Keratinocyte (primary cell): Measurements from ENCODE around the gene CABP4. TPM values are rescaled to one million over a fixed set of nuclear protein-coding genes. Genes with fewer than 3 reads are reported as not detected.
"Not testable (repeated sequence)": the region's sequence is repeated elsewhere in the genome, so short reads cannot be mapped to it uniquely, and the experiment has no call there.

Experiments
- DNase-seq: peaks from one replicate; pipeline ENCODE4 v3.0.0-alpha.2; 2011; ENCODE audit warnings: low read depth, missing footprints, low spot score
- FAIRE-seq: peaks from 2 replicates; lab custom pipeline; 2011; peaks lifted over from hg19 to GRCh38; lab: Jason Lieb, UNC
- H2AFZ ChIP-seq: 2 replicates; pipeline ENCODE4 v1.6.0; 2012; ENCODE audit warnings: low read length, control low read depth, inconsistent platforms; ENCODE audit not compliant: control insufficient read depth
- H3K27ac ChIP-seq: 2 replicates; pipeline ENCODE4 v1.5.1; 2011; ENCODE audit warnings: low read length; ENCODE audit not compliant: control insufficient read depth, insufficient read depth
- H3K27me3 ChIP-seq: 3 replicates; pipeline ENCODE4 v1.6.0; 2011; ENCODE audit warnings: low read length; ENCODE audit not compliant: control insufficient read depth, insufficient read depth; ENCODE audit errors: extremely low read depth
- H3K36me3 ChIP-seq, 2 experiments: 2 replicates in 1 of 2; 3 replicates in 1 of 2; pipeline ENCODE4 v1.5.1; 2011; ENCODE audit warnings: low read length in 2 of 2, mild to moderate bottlenecking in 1 of 2; ENCODE audit not compliant: control insufficient read depth in 2 of 2, insufficient read depth in 2 of 2; ENCODE audit errors: extremely low read depth in 1 of 2
- H3K4me1 ChIP-seq: 3 replicates; pipeline ENCODE4 v1.5.1; 2011; ENCODE audit warnings: low read length; ENCODE audit not compliant: control insufficient read depth, insufficient read depth; ENCODE audit errors: extremely low read depth
- H3K4me2 ChIP-seq: 3 replicates; pipeline ENCODE4 v1.6.0; 2011; ENCODE audit warnings: low read depth, low read length; ENCODE audit not compliant: control insufficient read depth, insufficient read depth; ENCODE audit errors: extremely low read depth
- H3K4me3 ChIP-seq, 3 experiments: fragments of 200-600 bp in 1 of 3; sonication (generic) in 1 of 3; 2 replicates in 2 of 3; 3 replicates in 1 of 3; pipeline ENCODE4 v1.5.1; 2011 to 2016; ENCODE audit warnings: low read length in 3 of 3, mild to moderate bottlenecking in 3 of 3, control low read depth in 2 of 3, inconsistent platforms in 1 of 3, low read depth in 1 of 3, mixed read lengths in 1 of 3, mixed run types in 1 of 3, moderate library complexity in 1 of 3; ENCODE audit not compliant: control insufficient read depth in 2 of 3, insufficient read depth in 2 of 3; ENCODE audit errors: extremely low read depth in 1 of 3
- H3K79me2 ChIP-seq: 2 replicates; pipeline ENCODE4 v1.6.0; 2012; ENCODE audit warnings: low read length; ENCODE audit not compliant: control insufficient read depth, insufficient read depth
- H3K9ac ChIP-seq: 3 replicates; pipeline ENCODE4 v1.6.0; 2011; ENCODE audit warnings: low read length; ENCODE audit not compliant: control insufficient read depth, insufficient read depth; ENCODE audit errors: extremely low read depth
- H3K9me1 ChIP-seq: 3 replicates; pipeline ENCODE4 v1.6.0; 2011; ENCODE audit warnings: low read length; ENCODE audit not compliant: control insufficient read depth, insufficient read depth; ENCODE audit errors: extremely low read depth
- H3K9me3 ChIP-seq: 2 replicates; pipeline ENCODE4 v1.5.1; 2012; ENCODE audit warnings: low read depth, low read length; ENCODE audit not compliant: control insufficient read depth
- H4K20me1 ChIP-seq: 3 replicates; pipeline ENCODE4 v1.6.0; 2011; ENCODE audit warnings: low read length; ENCODE audit not compliant: control insufficient read depth, insufficient read depth; ENCODE audit errors: extremely low read depth
- EZH2 ChIP-seq: IDR thresholded peaks from one replicate; pipeline ENCODE4 v1.6.1; 2012; ENCODE audit warnings: inconsistent platforms, mild to moderate bottlenecking, low read length, moderate library complexity
- dilution Hi-C: fragments of 300-500 bp; cut with MboI; formaldehyde crosslinking; loops from one replicate; pipeline ENCODE4 v1.7.0; 2020; ENCODE audit warnings: low sequenced_read_pairs; ENCODE audit not compliant: extremely low pct_ligation_motif_present
- polyA plus RNA-seq, 5 experiments: library from polyadenylated mRNA; depleted of rRNA in 3 of 5; stranded (reverse) in 3 of 5; stranded (forward) in 1 of 5; unstranded in 1 of 5; fragments of >200 nt; gene quantifications; 1 replicate in 1 of 5; 2 replicates in 3 of 5; 3 replicates in 1 of 5; pipeline versions ENCODE4 v1.2.1 to v1.2.3, GENCODE V29; 2011 to 2012; ENCODE audit warnings: missing spikeins in 2 of 5, low read depth in 1 of 5, low replicate concordance in 1 of 5
- TF ChIP-seq, protein P1 (sequence below), 3 experiments: IDR thresholded peaks in 1 of 3; conservative IDR thresholded peaks in 1 of 3; optimal IDR thresholded peaks in 1 of 3; 2 replicates in 2 of 3; 3 replicates in 1 of 3; pipeline versions ENCODE3 to v1.5.1; 2011; ENCODE audit warnings: low read length in 3 of 3, mild to moderate bottlenecking in 3 of 3, moderate library complexity in 2 of 3, control low read depth in 1 of 3, inconsistent platforms in 1 of 3; ENCODE audit not compliant: insufficient read depth in 2 of 3; ENCODE audit errors: extremely low read depth in 1 of 3

Gene CABP4
- polyA plus RNA-seq, 1 donor (not counting 4 experiments of a cell fraction or from before 2014, with no cell fraction given), result not detected

DNA sequence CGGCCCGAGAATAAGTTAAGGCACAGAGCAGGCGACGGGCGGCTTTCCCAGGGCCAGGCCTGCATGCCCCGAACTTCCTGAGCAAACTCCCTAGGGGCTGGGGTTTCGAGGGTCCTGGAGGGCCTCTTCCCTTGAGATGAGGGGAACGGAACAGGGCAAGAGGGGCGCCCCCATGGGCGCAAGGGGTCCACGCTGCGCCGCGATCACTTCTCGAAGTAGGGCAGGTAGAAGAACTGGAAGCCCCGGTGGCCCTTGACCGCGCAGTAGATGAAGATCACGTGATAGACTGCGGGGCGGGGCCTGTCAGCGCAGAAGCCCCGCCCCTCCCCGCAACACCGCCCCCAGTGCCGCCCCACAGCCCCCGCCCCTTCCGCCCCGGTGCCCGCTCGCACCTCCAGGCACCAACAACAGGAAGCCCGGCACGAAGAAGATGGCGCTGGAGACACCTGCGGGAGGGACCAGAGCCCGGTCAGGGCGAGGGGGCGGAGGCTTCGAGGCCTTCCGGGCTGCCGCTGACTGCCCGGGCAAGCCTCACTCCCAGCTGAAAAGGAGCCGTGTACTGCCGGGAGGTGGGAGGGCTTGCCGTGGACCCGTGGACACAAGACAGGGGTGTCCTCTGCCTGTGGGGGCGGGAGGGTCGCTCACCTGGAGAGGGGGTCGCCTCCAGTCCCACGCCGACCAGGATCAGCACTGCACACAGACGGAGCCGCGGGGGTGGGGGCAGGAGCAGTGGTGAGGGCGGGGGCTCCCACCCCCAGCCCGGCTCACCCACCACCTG, 9.4 kb downstream of the CABP4 start:
- Histone ChIP-seq H4K20me1 (no peaks in the 10 kb centered on the region), H3K36me3 (peaks cover 0 to 5% of the 10 kb centered on the region in 2 experiments), H3K4me3 (peak overlapping the region; percentile 45 to 73 (median 46)), H3K4me2 (peak overlapping the region; percentile 76), H3K4me1 (peaks cover 25% of the 10 kb centered on the region), H3K79me2 (no peaks in the 10 kb centered on the region), H3K27me3 (no peaks in the 10 kb centered on the region), H3K9me1 (no peaks in the 10 kb centered on the region), H2AFZ (peak overlapping the region; percentile 64), H3K27ac (peak overlapping the region; percentile 79), H3K9me3 (no peaks in the 10 kb centered on the region), H3K9ac (peak overlapping the region; percentile 64)
- FAIRE-seq, result no peak
- dilution Hi-C loops, result no loop called here
- no peak for TF ChIP-seq EZH2
- TF ChIP-seq, protein P1, sequence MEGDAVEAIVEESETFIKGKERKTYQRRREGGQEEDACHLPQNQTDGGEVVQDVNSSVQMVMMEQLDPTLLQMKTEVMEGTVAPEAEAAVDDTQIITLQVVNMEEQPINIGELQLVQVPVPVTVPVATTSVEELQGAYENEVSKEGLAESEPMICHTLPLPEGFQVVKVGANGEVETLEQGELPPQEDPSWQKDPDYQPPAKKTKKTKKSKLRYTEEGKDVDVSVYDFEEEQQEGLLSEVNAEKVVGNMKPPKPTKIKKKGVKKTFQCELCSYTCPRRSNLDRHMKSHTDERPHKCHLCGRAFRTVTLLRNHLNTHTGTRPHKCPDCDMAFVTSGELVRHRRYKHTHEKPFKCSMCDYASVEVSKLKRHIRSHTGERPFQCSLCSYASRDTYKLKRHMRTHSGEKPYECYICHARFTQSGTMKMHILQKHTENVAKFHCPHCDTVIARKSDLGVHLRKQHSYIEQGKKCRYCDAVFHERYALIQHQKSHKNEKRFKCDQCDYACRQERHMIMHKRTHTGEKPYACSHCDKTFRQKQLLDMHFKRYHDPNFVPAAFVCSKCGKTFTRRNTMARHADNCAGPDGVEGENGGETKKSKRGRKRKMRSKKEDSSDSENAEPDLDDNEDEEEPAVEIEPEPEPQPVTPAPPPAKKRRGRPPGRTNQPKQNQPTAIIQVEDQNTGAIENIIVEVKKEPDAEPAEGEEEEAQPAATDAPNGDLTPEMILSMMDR (optimal IDR thresholded peaks at IDR 0.05 in 1 of 3, IDR thresholded peaks at IDR 0.05 in 1 of 3, conservative IDR thresholded peaks at IDR 0.05 in 1 of 3; ENCODE audit: extremely low read depth in 1 of 3, insufficient read depth in 2 of 3, low read length in 3 of 3), result no peak
- DNase-seq, result no peak

DNA sequence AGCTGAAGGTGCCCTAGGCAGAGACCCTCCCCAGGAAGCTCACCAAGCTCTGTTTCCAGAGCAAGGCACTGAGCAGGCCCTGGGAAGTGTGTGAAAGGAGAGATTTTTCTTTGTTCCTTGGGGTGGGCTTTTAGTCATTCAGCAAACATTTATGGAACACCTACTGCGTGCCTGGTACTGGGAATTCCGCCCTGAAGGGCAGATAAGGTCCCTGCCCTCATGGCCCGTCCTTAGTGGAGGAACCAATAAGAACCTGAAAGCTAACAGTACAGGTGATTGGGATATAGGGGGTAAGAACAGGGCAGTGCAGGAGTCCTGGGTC, 10.0 kb downstream of the CABP4 start:
- FAIRE-seq (no peak), DNase-seq (no peak)
- H4K20me1 ChIP-seq, result no peaks in the 10 kb centered on the region
- peak overlapping the region; percentile 76 for H3K4me2 ChIP-seq
- no peaks in the 10 kb centered on the region for H3K9me3 ChIP-seq
- no peaks in the 10 kb centered on the region for H3K27me3 ChIP-seq
- dilution Hi-C loops, result no loop called here
- peak overlapping the region; percentile 45 to 73 (median 46) for H3K4me3 ChIP-seq
- no peaks in the 10 kb centered on the region for H3K79me2 ChIP-seq
- H3K4me1 ChIP-seq, result peaks cover 23% of the 10 kb centered on the region
- H3K36me3 ChIP-seq, result peaks cover 0 to 5% of the 10 kb centered on the region in 2 experiments
- H3K27ac ChIP-seq, result peak overlapping the region; percentile 69
- peak overlapping the region; percentile 64 for H3K9ac ChIP-seq
- no peak for TF ChIP-seq EZH2
- TF ChIP-seq, protein P1 (optimal IDR thresholded peaks at IDR 0.05 in 1 of 3, IDR thresholded peaks at IDR 0.05 in 1 of 3, conservative IDR thresholded peaks at IDR 0.05 in 1 of 3; ENCODE audit: extremely low read depth in 1 of 3, insufficient read depth in 2 of 3, low read length in 3 of 3), result no peak
- no peaks in the 10 kb centered on the region for H3K9me1 ChIP-seq
- no peak overlapping the region for H2AFZ ChIP-seq

DNA sequence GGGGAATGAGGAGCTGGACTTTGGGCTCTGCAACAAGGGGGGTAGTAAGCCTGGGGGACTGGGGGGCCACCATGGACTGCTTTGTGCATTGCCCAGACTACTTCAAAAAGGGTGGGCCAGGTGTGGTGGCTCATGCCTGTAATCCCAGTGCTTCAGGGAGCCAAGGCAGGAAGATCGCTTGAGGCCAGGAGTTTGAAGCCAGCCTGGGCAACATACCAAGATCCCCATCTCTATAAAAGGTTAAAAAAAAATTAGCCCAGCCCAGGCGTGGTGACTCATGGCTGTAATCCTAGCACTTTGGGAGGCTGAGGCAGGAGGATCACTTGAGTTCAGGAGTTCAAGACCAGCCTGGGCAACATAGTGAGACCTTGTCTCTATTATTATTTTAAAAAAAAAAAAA, 10.4 kb downstream of the CABP4 start:
- H3K9me1 ChIP-seq, H3K9me3 ChIP-seq, DNase-seq, FAIRE-seq, H3K27me3 ChIP-seq, H4K20me1 ChIP-seq, dilution Hi-C loops, H3K79me2 ChIP-seq, H2AFZ ChIP-seq, H3K36me3 ChIP-seq: not testable (repeated sequence)
- H3K4me3 ChIP-seq, result peak overlapping the region; percentile 45 to 73 (median 46)
- H3K27ac ChIP-seq, result peak overlapping the region; percentile 69
- peak overlapping the region; percentile 76 for H3K4me2 ChIP-seq
- peaks cover 23% of the 10 kb centered on the region for H3K4me1 ChIP-seq
- H3K9ac ChIP-seq, result peak overlapping the region; percentile 64
